Thymus (tissue), 11 donors: ENCODE measurements around the gene SEMA3F. TPM values are rescaled to one million over a fixed set of nuclear protein-coding genes. Genes with fewer than 3 reads are reported as not detected.

ENCODE experiments used
- DNase-seq, 9 donors: peaks; one replicate each; pipeline ENCODE4 v3.0.0-alpha.2; 2013; ENCODE audit warnings: low spot score in 9 of 9, low read depth in 6 of 9, missing footprints in 1 of 9
- H3K27ac ChIP-seq, 2 donors: one replicate each; pipeline ENCODE4 v1.5.1; 2013; ENCODE audit warnings: control low read depth in 1 of 2, low read depth in 1 of 2, low read length in 1 of 2, mild to moderate bottlenecking in 1 of 2, moderate library complexity in 1 of 2
- H3K27me3 ChIP-seq, 2 donors: one replicate each; pipeline ENCODE4 v1.5.1; 2013; ENCODE audit warnings: low read length in 1 of 2; ENCODE audit not compliant: control insufficient read depth in 2 of 2, insufficient read depth in 1 of 2
- H3K36me3 ChIP-seq, 2 donors: one replicate each; pipeline ENCODE4 v1.5.1; 2013; ENCODE audit warnings: low read length in 1 of 2, mild to moderate bottlenecking in 1 of 2, moderate library complexity in 1 of 2; ENCODE audit not compliant: control insufficient read depth in 2 of 2, insufficient read depth in 2 of 2
- H3K4me1 ChIP-seq, 2 donors: one replicate each; pipeline ENCODE4 v1.5.1; 2013; ENCODE audit warnings: low read length in 2 of 2; ENCODE audit not compliant: control insufficient read depth in 2 of 2, insufficient read depth in 2 of 2
- H3K4me3 ChIP-seq, 2 donors: one replicate each; pipeline ENCODE4 v1.5.1; 2013; ENCODE audit warnings: low read length in 2 of 2, control low read depth in 1 of 2, mild to moderate bottlenecking in 1 of 2
- H3K9me3 ChIP-seq, 2 donors: one replicate each; pipeline ENCODE4 v1.5.1; 2013; ENCODE audit warnings: low read length in 1 of 2, mild to moderate bottlenecking in 1 of 2; ENCODE audit not compliant: control insufficient read depth in 2 of 2, insufficient read depth in 1 of 2
- WGBS: extraction: QIAGEN DNeasy Blood & Tissue Kit; methylation state at CpG from one replicate; pipeline ENCODE4 v1.1.7; 2013; 5-methylcytosine and 5-hydroxymethylcytosine counted together
- polyA plus RNA-seq: library from polyadenylated mRNA; stranded (reverse); fragments of 200-250 nt; gene quantifications from one replicate; pipeline ENCODE4 v1.2.3, GENCODE V29; 2013
- total RNA-seq: library from RNA; stranded (reverse); fragments of 120-200 nt; gene quantifications from one replicate; pipeline ENCODE4 v1.2.4, GENCODE V29; 2013
- donor health status: healthy.

The SEMA3F gene
- total and polyA plus RNA-seq, 2 donors, result 4.4 to 19.7 TPM

GRCh38 chr3:50236484-50237132 is 81.5 kb downstream of the SEMA3F start:
- peak in 1 of 9 donors; percentile 18 for DNase-seq
- peaks cover 0 to 3% of the 10 kb centered on the region in 2 donors for H3K9me3 ChIP-seq
- peaks cover 27 to 53% of the 10 kb centered on the region in 2 donors for H3K4me1 ChIP-seq
- peak overlapping the region; percentile 93 to 99 for H3K4me3 ChIP-seq
- under 1% methylated on average over 13 of the region's 13 CpGs for WGBS
- H3K27me3 ChIP-seq, result no peaks in the 10 kb centered on the region
- peak overlapping the region; percentile 92 to 97 for H3K27ac ChIP-seq
- H3K36me3 ChIP-seq, result peaks cover 14 to 27% of the 10 kb centered on the region in 2 donors

GRCh38 chr3:50237133-50237651 is 82.1 kb downstream of the SEMA3F start:
- Histone ChIP-seq H3K27me3 (no peaks in the 10 kb centered on the region), H3K4me1 (peaks cover 33 to 59% of the 10 kb centered on the region in 2 donors), H3K27ac (peak overlapping the region; percentile 92 to 97), H3K4me3 (peak overlapping the region; percentile 93 to 99), H3K9me3 (peaks cover 0 to 3% of the 10 kb centered on the region in 2 donors), H3K36me3 (peaks cover 14 to 32% of the 10 kb centered on the region in 2 donors)
- 2% methylated on average over 7 of the region's 7 CpGs for WGBS
- peak in 3 of 9 donors; percentile 26 to 66 (median 41) for DNase-seq

DNA sequence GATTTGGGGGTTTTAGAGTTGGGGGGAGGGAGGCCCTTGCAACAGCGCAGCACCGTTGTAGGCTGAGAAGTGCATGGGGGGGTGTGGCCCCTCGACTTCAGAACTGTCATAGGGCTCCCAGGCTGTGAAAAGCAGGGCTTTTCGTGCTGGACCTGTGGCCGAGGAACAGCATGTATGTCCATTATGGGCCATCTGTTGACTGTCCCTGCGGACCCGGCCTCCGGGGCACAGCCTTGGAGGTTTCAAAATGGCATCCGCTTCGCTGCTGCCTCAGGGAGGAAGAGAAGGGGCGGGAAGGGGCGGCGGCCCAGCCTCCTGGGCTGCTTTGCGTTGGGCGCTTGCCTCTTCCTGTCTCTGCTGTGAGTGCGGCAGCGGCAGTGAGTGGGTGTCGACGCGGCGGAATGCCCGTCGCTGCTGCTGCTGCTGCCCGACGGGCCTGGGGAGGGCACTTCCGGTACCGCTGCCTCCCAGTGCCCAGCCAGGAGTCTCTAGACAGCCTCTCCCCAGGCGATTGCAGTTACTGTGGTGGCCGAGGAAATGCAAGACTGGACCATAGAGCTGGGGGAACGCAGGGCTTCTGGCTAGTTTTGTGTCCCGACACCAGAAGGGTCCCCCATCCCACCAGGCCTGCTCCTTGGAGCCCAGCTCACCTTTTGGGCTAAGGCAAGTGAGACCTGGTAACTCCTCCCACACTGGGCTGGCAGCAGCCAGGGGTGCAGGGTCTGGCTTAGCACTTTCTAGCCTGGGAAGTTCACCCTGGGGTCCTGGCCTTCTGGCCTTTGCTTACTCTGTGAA is 82.8 kb downstream of the SEMA3F start:
- 2% methylated on average over 31 of the region's 31 CpGs for WGBS
- DNase-seq, result peak in 6 of 9 donors; percentile 71 to 94 (median 84)
- no peaks in the 10 kb centered on the region for H3K27me3 ChIP-seq
- H3K9me3 ChIP-seq, result peaks cover 0 to 3% of the 10 kb centered on the region in 2 donors
- peak overlapping the region; percentile 93 to 99 for H3K4me3 ChIP-seq
- H3K36me3 ChIP-seq, result peaks cover 16 to 36% of the 10 kb centered on the region in 2 donors
- H3K27ac ChIP-seq, result peak overlapping the region; percentile 92 to 97
- peaks cover 36 to 66% of the 10 kb centered on the region in 2 donors for H3K4me1 ChIP-seq

- Histone ChIP-seq H3K36me3 (peaks cover 22 to 42% of the 10 kb centered on the region in 2 donors), H3K4me1 (peaks cover 36 to 70% of the 10 kb centered on the region in 2 donors), H3K4me3 (peak overlapping the region; percentile 93 to 99), H3K27ac (peak overlapping the region; percentile 92 to 97), H3K9me3 (peaks cover 0 to 3% of the 10 kb centered on the region in 2 donors), H3K27me3 (no peaks in the 10 kb centered on the region)
- 85% methylated on average over 7 of the region's 7 CpGs for WGBS
- no peak for DNase-seq
These were observed 83.5 kb downstream of the SEMA3F start for GRCh38 chr3:50238549-50239026.

Other genes with a start within 250 kb of the SEMA3F start
- gene MON1A, start 225.5 kb upstream of the SEMA3F start, total RNA-seq, result 5.9 TPM
- gene MON1A, start 225.5 kb upstream of the SEMA3F start, polyA plus RNA-seq, result 6.9 TPM
- 59.4 TPM for gene RBM6, start 215.2 kb upstream of the SEMA3F start, total RNA-seq
- 343 TPM for gene RBM6, start 215.2 kb upstream of the SEMA3F start, polyA plus RNA-seq
- 142 TPM for gene RBM5, start 66.4 kb upstream of the SEMA3F start, total RNA-seq
- 219 TPM for gene RBM5, start 66.4 kb upstream of the SEMA3F start, polyA plus RNA-seq
- 0.05 TPM for gene GNAT1, start 36.3 kb downstream of the SEMA3F start, total RNA-seq
- 0.05 TPM for gene GNAT1, start 36.3 kb downstream of the SEMA3F start, polyA plus RNA-seq
- 0.05 TPM for gene SLC38A3, start 49.9 kb downstream of the SEMA3F start, total RNA-seq
- 0.18 TPM for gene SLC38A3, start 49.9 kb downstream of the SEMA3F start, polyA plus RNA-seq
- gene GNAI2, start 80.9 kb downstream of the SEMA3F start, total RNA-seq, result 177 TPM
- gene GNAI2, start 80.9 kb downstream of the SEMA3F start, polyA plus RNA-seq, result 187 TPM
- gene SEMA3B, start 113.8 kb downstream of the SEMA3F start, total RNA-seq, result 0.66 TPM
- 4.8 TPM for gene SEMA3B, start 113.8 kb downstream of the SEMA3F start, polyA plus RNA-seq
- not detected for gene LSMEM2, start 123.8 kb downstream of the SEMA3F start, total RNA-seq
- 0.11 TPM for gene LSMEM2, start 123.8 kb downstream of the SEMA3F start, polyA plus RNA-seq
- gene IFRD2, start 137.1 kb downstream of the SEMA3F start, total RNA-seq, result 31.0 TPM
- 52.3 TPM for gene IFRD2, start 137.1 kb downstream of the SEMA3F start, polyA plus RNA-seq
- 2.5 TPM for gene HYAL3, start 144.1 kb downstream of the SEMA3F start, total RNA-seq
- gene HYAL3, start 144.1 kb downstream of the SEMA3F start, polyA plus RNA-seq, result 2.5 TPM
- 6.4 TPM for gene NAA80, start 144.1 kb downstream of the SEMA3F start, total RNA-seq
- 23.7 TPM for gene NAA80, start 144.1 kb downstream of the SEMA3F start, polyA plus RNA-seq
- 0.09 TPM for gene HYAL1, start 148.2 kb downstream of the SEMA3F start, total RNA-seq
- gene HYAL1, start 148.2 kb downstream of the SEMA3F start, polyA plus RNA-seq, result 1.8 TPM
- gene HYAL2, start 167.4 kb downstream of the SEMA3F start, total RNA-seq, result 15.2 TPM
- gene HYAL2, start 167.4 kb downstream of the SEMA3F start, polyA plus RNA-seq, result 32.7 TPM
- 23.6 TPM for gene TUSC2, start 172.9 kb downstream of the SEMA3F start, total RNA-seq
- 27.5 TPM for gene TUSC2, start 172.9 kb downstream of the SEMA3F start, polyA plus RNA-seq
- gene RASSF1, start 185.5 kb downstream of the SEMA3F start, total RNA-seq, result 17.6 TPM
- 40.3 TPM for gene RASSF1, start 185.5 kb downstream of the SEMA3F start, polyA plus RNA-seq
- gene ZMYND10, start 190.4 kb downstream of the SEMA3F start, total RNA-seq, result 0.66 TPM
- 5.5 TPM for gene ZMYND10, start 190.4 kb downstream of the SEMA3F start, polyA plus RNA-seq
- gene NPRL2, start 195.5 kb downstream of the SEMA3F start, total RNA-seq, result 30.9 TPM
- 24.5 TPM for gene NPRL2, start 195.5 kb downstream of the SEMA3F start, polyA plus RNA-seq
- gene CYB561D2, start 195.5 kb downstream of the SEMA3F start, total RNA-seq, result 20.4 TPM
- gene CYB561D2, start 195.5 kb downstream of the SEMA3F start, polyA plus RNA-seq, result 28.5 TPM
- gene TMEM115, start 204.2 kb downstream of the SEMA3F start, total RNA-seq, result 17.3 TPM
- 21.9 TPM for gene TMEM115, start 204.2 kb downstream of the SEMA3F start, polyA plus RNA-seq